ENCODE data around the gene NFKBIE. TPM values are rescaled to one million over a fixed set of nuclear protein-coding genes. Genes with fewer than 3 reads are reported as not detected.

NFKBIE gene
- total and polyA plus RNA-seq, 9 of the 15 experiments (the other 6 are each of a cell fraction or from before 2014, with no cell fraction given) = 2.1 to 16.4 (median 11.7) TPM

GRCh38 chr6:44221961-44222335, 43.4 kb downstream of the NFKBIE start (continued):
- no peak for TF ChIP-seq ZNF740 (CRISPR knock-in tag; IDR thresholded peaks at IDR 0.05)
- no peak for TF ChIP-seq ZNF740 (tag; IDR thresholded peaks at IDR 0.05)
- TF ChIP-seq EZH2 (IDR thresholded peaks at IDR 0.05; ENCODE audit: borderline replicate concordance, low read depth, low read length) = no peak
- 0 out of 2 replicates have a peak, but pooled peaks have one; percentile 42 for TF ChIP-seq ERF (CRISPR knock-in tag; IDR thresholded peaks at IDR 0.05)
- TF ChIP-seq THAP7 (CRISPR knock-in tag; IDR thresholded peaks at IDR 0.05) = no peak

GRCh38 chr6:44221291-44221960, 43.9 kb downstream of the NFKBIE start:
- peak; percentile 65 for ATAC-seq
- peak; percentile 71 to 92 (median 81) for DNase-seq (ENCODE audit: extremely low read depth in 1 of 4, low spot score in 3 of 4)
- ChIA-PET POLR2A (interaction anchor here (0.5 to 6.8 kb wide), 8 partner anchors 12 to 713 kb away, joined by 3 to 52 read pairs (median 4); partner anchors contain the start of gene HSP90AB1), CTCF (ENCODE audit: low intra/inter-chr PET ratio) (interaction anchor here (1.9 kb wide), 1 partner anchor 49 kb away, joined by 5 read pairs; no protein-coding TSS in a partner anchor)
- Histone ChIP-seq H3K27me3 (ENCODE audit: control insufficient read depth in 2 of 2, insufficient read depth in 2 of 2, low read length in 2 of 2) (no peaks in the 10 kb centered on the region), H3K79me2 (ENCODE audit: control insufficient read depth, insufficient read depth, low read length) (peaks cover 34% of the 10 kb centered on the region), H3K9me1 (ENCODE audit: control insufficient read depth, insufficient read depth, low read length) (no peaks in the 10 kb centered on the region), H3K9ac (ENCODE audit: insufficient read depth in 1 of 2, low read depth in 2 of 2, low read length in 2 of 2) (peak overlapping the region; percentile 25 to 61; a peak in 3 of 4 replicates), H3K4me3 (no peak overlapping the region), H3K36me3 (ENCODE audit: control insufficient read depth, insufficient read depth, low read length) (no peaks in the 10 kb centered on the region; the same call in 2 of the 3 replicates), H3K27ac (ENCODE audit: extremely low read depth, low read depth, low read length) (peak overlapping the region; percentile 48; the same call in 1 of the 3 replicates), H4K20me1 (replicated peaks; ENCODE audit: control insufficient read depth, insufficient read depth, low read length) (0 out of 2 replicates have a peak, but pooled peaks cover 3% of the 10 kb centered on the region), H2AFZ (ENCODE audit: low read depth, low read length) (peak overlapping the region; percentile 70), H3K9me3 (replicated peaks; ENCODE audit: control insufficient read depth, insufficient read depth, low read depth, low read length) (no peaks in the 10 kb centered on the region), H3K4me2 (ENCODE audit: insufficient read depth, low read length) (peak overlapping the region; percentile 22; the same call in 1 of the 2 replicates), H3K4me1 (replicated peaks in 1 of 2; ENCODE audit: control insufficient read depth in 2 of 2, insufficient read depth in 2 of 2, low read length in 2 of 2) (peaks cover 73 to 88% of the 10 kb centered on the region in 2 experiments)
- intact Hi-C loops (cut with micrococcal nuclease) (loop anchor here (2.0 to 10.0 kb wide), 2 partner anchors 17 to 587 kb away; partner anchors contain the start of gene MAD2L1BP), in situ Hi-C loops (cut with MboI) (no loop called here)
- FAIRE-seq = peak; percentile 77
- 14% methylated on average over 4 of the region's 4 CpGs for WGBS (ENCODE audit: insufficient coverage, low coverage, missing lambda C conversion rate)
- BruUV-seq (replicated peaks) = no TSS peak
- TF ChIP-seq CEBPG (CRISPR knock-in tag; IDR thresholded peaks at IDR 0.05) = 0 out of 2 replicates have a peak, but pooled peaks have one; percentile 19
- no peak for TF ChIP-seq CEBPG (tag; conservative IDR thresholded peaks at IDR 0.05 in 1 of 2, IDR thresholded peaks at IDR 0.05 in 1 of 2)
- TF ChIP-seq GATA2 (CRISPR knock-in tag; IDR thresholded peaks at IDR 0.05) = no peak
- peak; percentile 90 for TF ChIP-seq NFIC (IDR thresholded peaks at IDR 0.05)
- TF ChIP-seq HDAC1 (IDR thresholded peaks at IDR 0.05) = peak in 1 of 2 experiments; percentile 35; a peak in 1 of 4 replicates
- TF ChIP-seq HMG20B (CRISPR knock-in tag; IDR thresholded peaks at IDR 0.05) = no peak
- 0 out of 2 replicates have a peak, but pooled peaks have one; percentile 33 for TF ChIP-seq CREM (IDR thresholded peaks at IDR 0.05; ENCODE audit: low read depth)
- TF ChIP-seq KAT7 (CRISPR knock-in tag; IDR thresholded peaks at IDR 0.05; ENCODE audit: borderline replicate concordance) = 0 out of 2 replicates have a peak, but pooled peaks have one; percentile 22
- peak in 1 of 2 experiments; percentile 86; a peak in 2 of 4 replicates for TF ChIP-seq FOXA3 (CRISPR knock-in tag; conservative IDR thresholded peaks at IDR 0.05 in 1 of 2, IDR thresholded peaks at IDR 0.05 in 1 of 2)
- TF ChIP-seq MBD2 (IDR thresholded peaks at IDR 0.05; ENCODE audit: borderline replicate concordance, low read depth) = 0 out of 2 replicates have a peak, but pooled peaks have one; percentile 19
- no peak for TF ChIP-seq NR4A1 (CRISPR knock-in tag; IDR thresholded peaks at IDR 0.05)
- TF ChIP-seq NR4A1 (tag; IDR thresholded peaks at IDR 0.05) = peak; percentile 28; the same call in 1 of the 2 replicates
- TF ChIP-seq SREBF2 (CRISPR knock-in tag; IDR thresholded peaks at IDR 0.05) = no peak
